ENCODE data around the gene LZTS2.

Gene LZTS2

GRCh38 chr10:101056365-101057151, 57.0 kb downstream of the LZTS2 start:
- no peak for DNase-seq

All from activated CD4-positive, alpha-beta T cell treated with anti-CD3 and anti-CD28 coated beads, Interleukin-2, amount 50 U/mL, for 4 hours (primary cell).